ENCODE measurements around the gene IMPACT. TPM values are rescaled to one million over a fixed set of nuclear protein-coding genes. Genes with fewer than 3 reads are reported as not detected.

Gene IMPACT
- total RNA-seq, 1 donor from 2014 or later = 63.3 TPM

- DNase-seq (ENCODE audit: low spot score) = no peak
Observed at GRCh38 chr18:24420551-24420950, 5.9 kb upstream of the IMPACT start.

- no peak for DNase-seq (ENCODE audit: low spot score)
Observed at GRCh38 chr18:24421831-24422230, 4.6 kb upstream of the IMPACT start.

- no peak for DNase-seq (ENCODE audit: low spot score)
Observed at GRCh38 chr18:24426073-24426397, 435 bp upstream of the IMPACT start.

GRCh38 chr18:24427484-24427883 is 1.0 kb downstream of the IMPACT start:
- no peak for DNase-seq (ENCODE audit: low spot score)

- no peak for DNase-seq (ENCODE audit: low spot score)
Observed at GRCh38 chr18:24428709-24429108, 2.2 kb downstream of the IMPACT start.

GRCh38 chr18:24429188-24429587 is 2.7 kb downstream of the IMPACT start:
- DNase-seq (ENCODE audit: low spot score) = no peak

- no peak for DNase-seq (ENCODE audit: low spot score)
Observed at GRCh38 chr18:24432618-24433017, 6.1 kb downstream of the IMPACT start.

- DNase-seq (ENCODE audit: low spot score) = no peak
Observed at GRCh38 chr18:24436939-24437338, 10.5 kb downstream of the IMPACT start.

- no peak for DNase-seq (ENCODE audit: low spot score)
Observed at GRCh38 chr18:24443870-24444269, 17.4 kb downstream of the IMPACT start.

GRCh38 chr18:24446453-24446852 is 20.0 kb downstream of the IMPACT start:
- no peak for DNase-seq (ENCODE audit: low spot score)

- no peak for DNase-seq (ENCODE audit: low spot score)
Observed at GRCh38 chr18:24446953-24447538, 20.6 kb downstream of the IMPACT start.

GRCh38 chr18:24447961-24448360 is 21.5 kb downstream of the IMPACT start:
- no peak for DNase-seq (ENCODE audit: low spot score)

GRCh38 chr18:24456549-24456948 is 30.1 kb downstream of the IMPACT start:
- no peak for DNase-seq (ENCODE audit: low spot score)

- DNase-seq (ENCODE audit: low spot score) = no peak
Observed at GRCh38 chr18:24459772-24460171, 33.3 kb downstream of the IMPACT start.

GRCh38 chr18:24460388-24460787 is 33.9 kb downstream of the IMPACT start, which contains the start of gene HRH4:
TSS of gene HRH4 (plus strand) at chr18:24460637. CDS start at chr18:24460729, 92 bp downstream.
- DNase-seq (ENCODE audit: low spot score) = no peak

GRCh38 chr18:24461996-24462395 is 35.5 kb downstream of the IMPACT start:
- DNase-seq (ENCODE audit: low spot score) = peak; percentile 18

- DNase-seq (ENCODE audit: low spot score) = no peak
Observed at GRCh38 chr18:24462838-24463775, 36.6 kb downstream of the IMPACT start.

- DNase-seq (ENCODE audit: low spot score) = no peak
Observed at GRCh38 chr18:24465486-24465885, 39.0 kb downstream of the IMPACT start.

- DNase-seq (ENCODE audit: low spot score) = no peak
Observed at GRCh38 chr18:24466771-24467170, 40.3 kb downstream of the IMPACT start.

- no peak for DNase-seq (ENCODE audit: low spot score)
Observed at GRCh38 chr18:24470022-24470618, 43.6 kb downstream of the IMPACT start.

- DNase-seq (ENCODE audit: low spot score) = no peak
Observed at GRCh38 chr18:24470805-24471204, 44.3 kb downstream of the IMPACT start.

- DNase-seq (ENCODE audit: low spot score) = no peak
Observed at GRCh38 chr18:24472591-24472990, 46.1 kb downstream of the IMPACT start.

GRCh38 chr18:24474406-24474805 is 47.9 kb downstream of the IMPACT start:
- DNase-seq (ENCODE audit: low spot score) = no peak
